Ascending aorta (tissue), 2 donors: ENCODE data around the gene RDM1. TPM values are rescaled to one million over a fixed set of nuclear protein-coding genes. Genes with fewer than 3 reads are reported as not detected.

Experiments
- DNase-seq, 2 donors: peaks; one replicate each; pipeline ENCODE4 v3.0.0-alpha.2; 2019; ENCODE audit warnings: low spot score in 2 of 2
- H3K27ac ChIP-seq, 2 donors: fragments of 200-600 bp; sonication (generic); one replicate each; pipeline ENCODE4 v1.5.1; 2016 to 2017; ENCODE audit warnings: mild to moderate bottlenecking in 1 of 2
- H3K27me3 ChIP-seq: fragments of 200-600 bp; sonication (generic); one replicate; pipeline ENCODE4 v1.5.1; 2017
- H3K36me3 ChIP-seq, 2 donors: fragments of 200-600 bp; sonication (generic); one replicate each; pipeline ENCODE4 v1.5.1; 2016
- H3K4me1 ChIP-seq, 2 donors: fragments of 200-600 bp; sonication (generic); one replicate each; pipeline ENCODE4 v1.5.1; 2016 to 2017; ENCODE audit warnings: mild to moderate bottlenecking in 1 of 2
- H3K4me3 ChIP-seq, 2 donors: fragments of 200-600 bp; sonication (generic); one replicate each; pipeline ENCODE4 v1.5.1; 2016 to 2017; ENCODE audit warnings: mild to moderate bottlenecking in 1 of 2
- H3K9me3 ChIP-seq, 2 donors: fragments of 200-600 bp; sonication (generic); one replicate each; pipeline ENCODE4 v1.5.1; 2016
- CTCF ChIP-seq, 3 experiments: fragments of 200-600 bp in 2 of 3; fragments of 450-650 bp in 1 of 3; sonication (generic) in 2 of 3; IDR thresholded peaks; one replicate each; pipeline ENCODE4 v1.5.1; 2016 to 2019; ENCODE audit warnings: antibody characterized with exemption in 3 of 3, mild to moderate bottlenecking in 1 of 3, moderate library complexity in 1 of 3
- intact Hi-C: fragments of 100-400 bp; cut with DNase I; formaldehyde crosslinking; loops from one replicate; pipeline ENCODE4 v1.15.1; 2023
- total RNA-seq: library from RNA; depleted of rRNA; stranded (reverse); fragments of >200 nt; gene quantifications from one replicate; pipeline ENCODE4 v1.1.0, GENCODE V29; 2016

RDM1 gene
- total RNA-seq, 1 donor from 2014 or later: not detected

DNA sequence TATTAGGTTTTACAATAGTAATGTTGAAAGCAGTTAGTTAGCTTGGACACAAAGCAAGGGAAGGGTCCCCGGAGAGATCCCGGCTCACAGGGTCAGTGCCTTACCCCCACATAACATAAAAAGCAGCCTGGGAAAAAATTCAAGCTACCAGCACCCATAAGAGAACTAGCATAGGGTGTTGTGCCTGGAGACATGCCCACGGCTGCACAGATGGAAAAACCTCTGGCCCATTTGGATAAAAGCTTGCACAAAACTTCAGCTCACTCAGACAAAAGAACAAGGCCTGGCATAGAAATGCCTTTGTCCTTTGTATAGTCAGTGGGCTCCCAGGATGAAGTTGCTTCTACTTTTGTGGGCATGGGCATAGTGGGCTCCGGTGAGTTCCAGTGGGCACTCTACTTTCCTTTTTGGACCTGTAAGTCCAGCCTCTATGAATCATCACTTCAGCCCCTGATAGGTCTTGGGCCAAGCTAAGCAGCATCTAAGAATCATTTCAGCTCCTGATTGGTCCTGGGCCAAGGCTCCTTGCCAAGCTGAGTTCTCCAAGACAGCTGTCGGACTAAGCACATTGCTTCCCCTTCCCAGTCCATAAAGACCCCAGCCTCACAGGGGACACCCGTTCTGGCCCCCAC is 1.3 kb upstream of the RDM1 start:
- Histone ChIP-seq H3K27me3 (no peaks in the 10 kb centered on the region), H3K9me3 (no peaks in the 10 kb centered on the region), H3K4me3 (no peak overlapping the region), H3K27ac (no peak overlapping the region), H3K36me3 (no peaks in the 10 kb centered on the region), H3K4me1 (peaks cover 0 to 8% of the 10 kb centered on the region in 2 donors)
- TF ChIP-seq CTCF (IDR thresholded peaks at IDR 0.05): no peak
- DNase-seq: no peak
- intact Hi-C loops: no loop called here

GRCh38 chr17:35927714-35928113 is 2.9 kb downstream of the RDM1 start:
- intact Hi-C loops: no loop called here
- H3K9me3 ChIP-seq: no peaks in the 10 kb centered on the region

GRCh38 chr17:35923609-35924114 is 6.9 kb downstream of the RDM1 start:
- no peak for DNase-seq
- no peaks in the 10 kb centered on the region for H3K9me3 ChIP-seq
- no peaks in the 10 kb centered on the region for H3K36me3 ChIP-seq
- H3K4me3 ChIP-seq: no peak overlapping the region
- H3K4me1 ChIP-seq: no peaks in the 10 kb centered on the region
- no peak overlapping the region for H3K27ac ChIP-seq
- no peak for TF ChIP-seq CTCF (IDR thresholded peaks at IDR 0.05)
- intact Hi-C loops: no loop called here
- H3K27me3 ChIP-seq: no peaks in the 10 kb centered on the region

More at GRCh38 chr17:35927714-35928113, 2.9 kb downstream of the RDM1 start:
- peaks cover 0 to 8% of the 10 kb centered on the region in 2 donors for H3K4me1 ChIP-seq
- no peaks in the 10 kb centered on the region for H3K27me3 ChIP-seq
- no peak overlapping the region for H3K4me3 ChIP-seq
- no peak for DNase-seq
- TF ChIP-seq CTCF (IDR thresholded peaks at IDR 0.05): no peak
- H3K27ac ChIP-seq: no peak overlapping the region
- no peaks in the 10 kb centered on the region for H3K36me3 ChIP-seq

DNA sequence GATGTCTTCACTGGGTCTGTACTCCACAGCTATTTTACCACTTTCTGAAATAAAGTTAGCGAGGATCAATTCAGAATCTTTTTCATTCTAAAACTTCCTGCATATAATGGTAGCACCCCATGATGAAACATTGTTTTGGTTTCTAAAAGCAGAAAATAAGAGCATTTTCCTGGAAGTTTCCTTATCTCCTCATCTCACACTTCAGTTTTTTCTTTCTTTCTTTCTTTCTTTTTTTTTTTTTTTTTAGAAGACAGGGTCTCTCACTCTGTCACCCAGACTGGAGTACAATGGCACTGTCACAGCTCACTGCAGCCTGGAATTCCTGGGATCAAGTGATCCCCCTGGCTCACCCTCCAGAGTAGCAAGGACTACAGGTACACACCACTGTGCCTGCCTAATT is 10.3 kb downstream of the RDM1 start:
- no peaks in the 10 kb centered on the region for H3K9me3 ChIP-seq
- intact Hi-C loops: no loop called here
- no peak for TF ChIP-seq CTCF (IDR thresholded peaks at IDR 0.05)
- no peak for DNase-seq
- H3K27me3 ChIP-seq: no peaks in the 10 kb centered on the region
- H3K4me3 ChIP-seq: no peak overlapping the region
- no peaks in the 10 kb centered on the region for H3K4me1 ChIP-seq
- no peaks in the 10 kb centered on the region for H3K36me3 ChIP-seq
- H3K27ac ChIP-seq: no peak overlapping the region

GRCh38 chr17:35918665-35919064 is 11.9 kb downstream of the RDM1 start:
- no peak overlapping the region for H3K4me3 ChIP-seq
- no peak for DNase-seq
- TF ChIP-seq CTCF (IDR thresholded peaks at IDR 0.05): no peak
- intact Hi-C loops: no loop called here
- H3K36me3 ChIP-seq: no peaks in the 10 kb centered on the region
- H3K4me1 ChIP-seq: no peaks in the 10 kb centered on the region
- no peak overlapping the region for H3K27ac ChIP-seq
- no peaks in the 10 kb centered on the region for H3K9me3 ChIP-seq
- H3K27me3 ChIP-seq: no peaks in the 10 kb centered on the region
